HFF-Myc (cell line): Measurements from ENCODE around the gene CNPY3.
"Not testable (repeated sequence)": the region's sequence is repeated elsewhere in the genome, so short reads cannot be mapped to it uniquely, and the experiment has no call there.

Experiments used
- DNase-seq: peaks from one replicate; pipeline ENCODE4 v3.0.0-alpha.2; 2011; ENCODE audit warnings: low read depth; ENCODE audit errors: extremely low read depth
- H3K4me3 ChIP-seq: replicated peaks from 2 replicates; pipeline ENCODE4 v1.5.1; 2011; ENCODE audit warnings: low read depth, mild to moderate bottlenecking, control low read depth, low read length
- CTCF ChIP-seq: IDR thresholded peaks from 2 replicates; pipeline ENCODE4 v1.5.1; 2012; ENCODE audit warnings: mild to moderate bottlenecking, low read depth, low read length, control low read depth; ENCODE audit errors: missing control alignments

CNPY3 gene

GRCh38 chr6:42928986-42929820 is at the start of gene CNPY3:
TSS of gene CNPY3 (plus strand) at chr6:42929480. CDS start at chr6:42929571, 91 bp downstream.
- DNase-seq, result peak; percentile 98
- peak within 1 kb of the TSS; percentile 77 for H3K4me3 ChIP-seq
- TF ChIP-seq CTCF, result no peak

- not testable (repeated sequence) for DNase-seq
- peak overlapping the region; percentile 100 for H3K4me3 ChIP-seq
These were observed 49.0 kb upstream of the CNPY3 start for GRCh38 chr6:42880240-42880817.

- peak overlapping the region; percentile 100 for H3K4me3 ChIP-seq
- DNase-seq, result not testable (repeated sequence)
These were observed 48.4 kb upstream of the CNPY3 start for GRCh38 chr6:42880871-42881270.

- DNase-seq, result no peak
- no peak overlapping the region for H3K4me3 ChIP-seq
- no peak for TF ChIP-seq CTCF
These were observed 43.6 kb upstream of the CNPY3 start for GRCh38 chr6:42885702-42886101.

GRCh38 chr6:42888201-42888600 is 41.1 kb upstream of the CNPY3 start:
- not testable (repeated sequence) for H3K4me3 ChIP-seq, DNase-seq

GRCh38 chr6:42889815-42890214 is 39.5 kb upstream of the CNPY3 start:
- TF ChIP-seq CTCF, result no peak
- no peak for DNase-seq
- peak overlapping the region; percentile 59 for H3K4me3 ChIP-seq

- no peak for TF ChIP-seq CTCF
- DNase-seq, result peak; percentile 95
- H3K4me3 ChIP-seq, result peak overlapping the region; percentile 59
These were observed 38.7 kb upstream of the CNPY3 start for GRCh38 chr6:42890311-42891198.

GRCh38 chr6:42891199-42891722 is 38.0 kb upstream of the CNPY3 start:
- TF ChIP-seq CTCF, result no peak
- DNase-seq, result no peak
- H3K4me3 ChIP-seq, result peak overlapping the region; percentile 59

GRCh38 chr6:42894041-42894828 is 35.0 kb upstream of the CNPY3 start:
- not testable (repeated sequence) for H3K4me3 ChIP-seq, DNase-seq
